NCI-H1694 (cell line): Measurements from ENCODE around the gene DLG1.
A peak's percentile ranks its signal among the peaks of the same experiment; 100 is the strongest.
"Not testable (repeated sequence)": the region's sequence is repeated elsewhere in the genome, so short reads cannot be mapped to it uniquely, and the experiment has no call there.

Source experiments
- DNase-seq: peaks from one replicate; lab custom pipeline; 2025; lab: John Stamatoyannopoulos, UW

The DLG1 gene

DNA sequence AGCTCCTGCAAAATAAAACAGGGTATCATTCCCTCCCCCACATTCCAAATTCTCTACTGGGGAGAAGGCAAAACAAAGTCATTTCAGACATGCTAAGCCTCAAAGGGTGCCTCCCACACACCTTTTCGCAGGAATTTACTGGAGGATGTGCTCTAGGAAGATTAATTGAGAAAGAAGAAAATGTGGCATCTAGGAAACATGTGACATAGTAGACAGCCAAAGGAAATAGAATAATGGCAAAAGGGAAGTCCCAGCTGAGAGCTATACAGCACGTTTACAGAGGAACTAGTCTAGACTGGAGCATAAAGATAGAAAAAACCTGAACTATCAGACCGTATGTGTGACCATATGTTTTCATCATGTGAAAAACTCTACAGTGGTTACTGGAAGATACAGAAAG, 210.0 kb downstream of the DLG1 start:
- no peak for DNase-seq

DNA sequence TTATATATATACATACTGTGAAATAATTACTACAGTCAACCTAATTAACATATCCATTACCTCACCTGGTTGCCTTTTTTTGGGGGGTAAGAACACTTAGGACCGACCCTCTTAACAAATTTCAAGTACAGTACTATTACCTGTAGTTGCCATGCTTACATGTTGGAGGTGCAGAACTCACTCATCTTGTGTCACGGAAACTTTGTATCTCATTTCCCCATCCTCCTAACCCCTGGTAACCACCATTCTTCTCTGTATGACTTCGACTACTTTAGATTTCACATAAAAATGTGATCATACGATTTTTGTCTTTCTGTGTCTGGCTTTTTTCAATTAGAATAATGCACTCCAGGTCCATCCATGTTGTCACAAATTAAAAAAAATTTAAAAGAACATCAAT, 213.3 kb downstream of the DLG1 start:
- no peak for DNase-seq

DNA sequence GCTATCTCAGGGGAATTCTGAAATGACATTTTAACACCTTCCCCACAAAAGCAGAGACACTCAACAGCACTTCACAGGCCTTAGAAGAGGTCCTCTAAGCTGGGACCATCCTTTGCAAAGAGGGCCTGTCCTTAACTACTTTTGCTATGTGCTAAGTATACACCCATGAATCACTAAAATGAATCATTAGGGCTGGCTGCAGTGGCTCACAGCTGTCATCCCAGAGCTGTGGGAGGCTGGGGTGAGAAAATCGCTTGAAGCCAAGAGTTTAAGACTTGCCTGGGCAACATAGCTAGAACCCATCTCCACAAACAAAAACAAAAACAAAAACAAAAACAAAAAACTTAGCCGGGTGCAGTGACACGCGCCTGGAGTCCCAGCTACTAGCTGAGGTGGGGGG, 214.9 kb downstream of the DLG1 start:
- DNase-seq, result no peak

DNA sequence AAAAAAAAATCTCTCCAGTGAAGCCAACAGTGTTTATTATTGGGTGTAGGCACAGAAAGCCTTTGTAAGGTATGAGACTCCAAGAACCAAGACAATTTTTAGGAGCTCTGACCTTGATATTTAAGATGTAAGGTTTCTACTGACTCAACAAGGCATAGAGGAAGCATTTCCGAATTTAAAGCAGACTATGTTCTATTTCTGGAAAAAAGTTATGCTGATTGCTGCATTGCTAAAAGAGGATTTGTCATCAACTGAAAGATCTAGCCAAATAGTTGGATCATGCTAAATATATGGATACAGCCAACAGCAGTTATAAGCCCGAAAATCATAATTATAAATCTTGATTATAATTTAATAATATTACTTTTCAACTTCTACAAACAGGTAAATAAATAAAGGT, 215.5 kb downstream of the DLG1 start:
- no peak for DNase-seq

DNA sequence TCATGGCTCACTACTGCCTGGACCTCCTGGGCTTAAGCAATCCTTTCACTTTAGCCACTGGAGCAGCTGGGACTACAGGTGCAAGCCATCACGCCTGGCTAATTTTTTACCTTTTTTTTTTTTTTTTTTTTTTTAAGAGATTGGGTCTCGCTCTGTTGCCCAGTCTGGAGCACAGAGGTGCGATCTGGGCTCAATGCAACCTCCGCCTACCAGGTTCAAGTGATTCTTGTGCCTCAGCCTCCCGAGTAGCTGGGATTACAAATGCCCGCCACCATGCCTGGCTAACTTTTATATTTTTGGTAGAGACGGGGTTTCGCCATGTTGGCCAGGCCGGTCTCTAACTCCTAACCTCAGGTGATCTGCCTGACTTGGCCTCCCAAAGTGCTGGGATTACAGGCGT, 218.1 kb downstream of the DLG1 start:
- no peak for DNase-seq

DNA sequence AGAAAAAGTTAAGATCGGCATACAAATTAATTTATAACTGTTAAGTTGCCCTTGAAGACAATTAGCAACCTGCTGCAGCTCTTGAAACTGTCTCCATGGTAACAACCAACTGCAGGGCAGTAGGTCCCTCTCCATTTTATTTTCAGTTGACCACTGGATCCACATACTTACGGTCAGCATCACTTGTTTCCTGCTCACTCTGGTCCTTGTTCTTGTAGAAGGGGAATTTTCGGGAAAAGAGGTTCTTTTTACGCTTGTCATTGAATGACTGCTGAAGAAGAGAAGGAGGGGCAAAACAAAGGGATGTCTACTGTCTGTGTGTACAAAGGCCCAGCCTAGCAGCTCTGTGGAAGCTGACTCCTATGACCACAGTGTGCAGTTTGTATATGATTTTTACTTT, 222.0 kb downstream of the DLG1 start:
- DNase-seq, result no peak

DNA sequence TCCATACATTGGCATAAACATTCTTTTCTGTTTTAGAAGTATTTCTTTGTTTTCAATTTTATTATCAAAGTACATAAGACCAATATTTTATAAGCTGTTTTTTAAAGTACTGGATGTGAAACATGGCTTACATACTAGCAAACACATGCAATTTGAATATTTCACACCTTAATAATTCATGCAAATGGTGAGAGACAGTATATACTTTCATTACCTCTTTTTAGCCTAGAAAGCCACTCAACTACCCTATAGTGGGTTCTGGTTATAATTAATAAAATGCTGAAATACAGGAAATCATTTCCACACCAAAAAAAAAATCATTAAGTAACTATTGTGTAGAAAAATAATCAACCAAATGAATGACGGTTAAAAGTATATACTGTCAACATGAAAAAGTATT, 230.3 kb downstream of the DLG1 start:
- no peak for DNase-seq

DNA sequence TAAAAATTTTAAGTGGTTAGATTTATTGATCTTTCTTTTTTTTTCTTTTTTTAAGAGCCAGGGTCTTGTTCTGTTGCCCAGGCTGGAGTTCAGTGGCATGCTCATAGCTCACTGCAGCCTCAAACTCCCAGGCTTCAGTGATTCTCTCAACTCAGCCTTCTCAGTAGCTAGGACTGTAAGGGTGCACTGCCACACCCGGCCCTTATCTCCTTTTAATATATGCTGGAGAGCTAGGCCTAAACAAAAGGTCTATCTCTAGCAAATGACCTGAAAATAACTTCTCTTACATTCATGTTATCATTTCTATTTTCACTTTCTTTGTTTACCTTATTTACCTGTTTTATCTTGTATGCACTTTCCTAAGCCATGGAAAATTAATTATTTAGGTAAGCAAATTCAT, 233.6 kb downstream of the DLG1 start:
- no peak for DNase-seq

DNA sequence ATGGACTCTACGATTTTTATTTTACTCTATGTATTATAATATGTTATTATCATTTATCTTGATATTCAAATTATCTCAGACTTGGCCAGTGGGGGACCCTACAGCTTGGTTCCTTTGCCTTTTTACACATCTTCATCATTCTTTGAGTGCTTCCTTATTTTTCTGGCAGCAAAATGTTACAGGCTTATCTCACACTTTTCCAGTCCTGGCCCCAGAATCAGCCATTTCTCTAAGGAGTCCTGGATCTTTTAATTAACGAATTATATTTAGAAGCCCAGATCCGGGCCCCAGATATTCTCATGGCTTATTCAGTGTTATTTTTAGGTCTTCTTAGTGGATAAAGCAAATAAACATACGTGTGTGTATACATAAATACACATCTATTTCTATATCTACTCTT, 236.0 kb downstream of the DLG1 start:
- DNase-seq, result no peak

DNA sequence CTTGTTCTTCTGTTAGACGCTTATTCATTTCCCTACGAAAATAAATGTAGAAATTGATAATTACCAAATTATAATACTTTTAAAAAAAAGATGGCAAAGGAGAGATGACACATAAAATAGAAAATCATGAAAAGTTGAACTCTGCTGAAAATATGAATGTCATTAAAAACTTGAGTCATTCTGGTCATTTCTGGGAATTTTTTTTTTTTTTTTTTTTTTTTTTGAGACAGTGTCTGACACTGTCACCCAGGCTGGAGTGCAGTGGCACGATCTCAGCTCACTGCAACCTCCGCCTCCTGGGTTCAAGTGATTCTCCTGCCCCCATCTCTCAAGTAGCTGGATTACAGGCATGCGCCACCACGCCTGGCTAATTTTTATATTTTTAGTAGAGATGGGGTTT, 246.8 kb downstream of the DLG1 start:
- not testable (repeated sequence) for DNase-seq

DNA sequence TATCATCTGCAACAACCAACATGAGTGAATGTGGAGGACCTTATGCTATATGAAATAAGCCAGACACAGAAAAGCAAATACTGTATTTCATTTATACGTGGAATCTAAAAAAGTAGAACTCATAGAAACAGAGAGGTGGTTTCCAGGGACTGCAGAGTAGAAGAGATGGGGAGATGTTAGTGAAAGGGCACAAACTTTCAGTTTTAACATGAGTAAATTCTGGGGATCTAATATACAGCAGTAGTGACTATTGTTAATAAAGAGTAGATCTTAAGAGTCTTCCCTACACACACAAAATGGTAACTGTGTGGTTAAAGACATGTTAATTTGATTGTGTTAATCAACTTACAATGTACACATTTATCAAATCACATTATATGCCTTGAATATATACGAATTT, 247.9 kb downstream of the DLG1 start:
- DNase-seq, result no peak

DNA sequence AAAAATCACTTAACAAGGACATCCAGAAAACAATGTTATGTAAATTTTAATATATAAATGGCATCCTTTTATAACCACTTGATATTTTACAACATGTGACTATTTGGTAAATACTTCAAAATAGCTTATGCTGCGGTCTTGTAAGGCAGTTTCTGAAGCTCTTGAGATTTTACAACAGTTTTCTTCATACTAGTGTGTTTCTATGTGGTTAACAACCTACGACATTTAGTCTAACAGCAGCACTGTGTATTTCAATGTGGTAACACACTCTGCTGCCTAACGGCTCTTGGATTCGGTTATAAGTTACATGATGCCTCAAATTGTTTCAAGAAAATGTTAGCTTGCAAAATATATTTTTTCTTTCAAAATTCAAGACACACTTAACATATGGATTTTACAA, 255.9 kb downstream of the DLG1 start:
- no peak for DNase-seq

DNA sequence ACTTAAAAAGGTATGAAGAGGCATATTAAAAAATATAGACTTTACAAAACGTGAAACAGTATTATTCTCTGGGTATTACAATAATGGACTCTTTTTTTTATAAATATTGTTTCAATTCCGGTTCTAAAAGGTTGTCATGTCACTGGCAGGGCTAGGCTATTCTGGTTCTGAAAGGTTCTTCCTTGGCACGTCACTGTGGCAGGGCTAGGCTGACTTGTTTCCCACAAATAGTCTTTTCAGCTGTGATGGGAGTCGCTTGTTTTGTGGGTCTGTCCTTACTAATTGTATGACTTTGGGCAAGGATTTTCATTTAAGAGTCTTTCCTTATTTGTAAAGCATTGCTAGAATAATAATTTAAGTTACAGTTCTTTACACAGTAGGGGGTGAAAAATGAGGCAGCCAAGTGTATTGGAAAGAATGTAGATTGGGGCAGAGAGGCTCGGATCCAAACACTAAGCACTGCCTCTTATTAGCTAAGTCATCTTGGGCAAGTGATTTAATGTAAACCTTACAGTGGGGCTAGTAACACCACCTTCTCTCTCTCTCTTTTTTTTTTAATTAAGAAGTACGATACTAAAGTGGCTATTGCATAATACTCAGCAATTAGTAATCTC, 256.4 kb downstream of the DLG1 start:
- DNase-seq, result no peak

DNA sequence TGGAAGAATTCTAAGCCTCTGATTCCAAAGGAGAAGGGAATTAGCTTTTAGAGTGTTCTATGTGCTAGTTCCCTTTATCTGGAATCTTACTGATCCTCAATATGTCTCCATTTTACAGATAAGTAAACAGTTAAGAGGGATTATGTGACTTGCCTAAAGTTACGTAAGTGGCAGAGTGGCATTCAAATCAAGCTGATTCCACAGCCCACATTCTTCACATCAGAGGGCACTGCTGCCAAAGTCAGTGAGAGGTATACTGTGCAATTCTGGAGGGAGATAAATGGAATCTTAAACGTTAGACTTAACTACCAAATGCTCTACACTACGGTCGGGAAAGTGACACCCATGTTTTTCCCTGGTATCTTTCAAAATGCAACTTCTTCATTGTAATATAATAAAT, 257.8 kb downstream of the DLG1 start:
- no peak for DNase-seq

DNA sequence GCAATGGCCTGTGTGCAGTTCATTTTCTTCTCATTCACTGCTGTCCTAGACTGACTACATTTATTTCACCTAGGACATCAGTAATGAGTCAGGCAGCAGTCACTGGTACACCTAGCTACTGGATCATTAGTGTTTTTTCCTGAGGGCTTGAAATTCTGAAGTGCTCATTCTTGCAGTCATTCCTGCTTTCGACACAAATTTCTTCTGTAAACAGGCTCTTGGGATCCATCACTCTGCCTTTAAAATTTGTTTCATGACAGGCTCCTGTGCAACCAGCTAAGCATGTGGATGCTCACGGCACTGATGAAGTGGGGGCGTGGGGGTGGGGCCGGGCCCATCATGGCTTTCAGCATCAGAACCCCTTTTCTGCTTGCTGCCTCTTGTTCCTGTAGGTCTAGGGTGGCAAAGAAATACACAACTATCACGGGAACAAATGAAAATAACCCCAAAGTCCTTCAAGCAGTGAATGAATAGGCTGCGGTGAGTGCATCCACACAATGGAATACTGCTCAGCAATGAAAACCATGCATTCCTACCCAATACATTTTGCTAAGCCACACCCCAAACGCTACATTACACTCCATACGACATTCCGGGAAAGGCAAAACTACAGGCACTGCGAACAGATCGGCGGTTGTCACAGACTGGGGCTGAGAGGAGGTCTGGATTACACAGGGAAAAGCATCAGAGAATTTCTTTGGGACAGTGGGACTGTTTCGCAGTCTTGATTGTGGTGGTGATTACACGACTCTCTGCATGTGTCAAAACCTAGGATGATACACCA, 259.5 kb downstream of the DLG1 start:
- DNase-seq, result no peak

DNA sequence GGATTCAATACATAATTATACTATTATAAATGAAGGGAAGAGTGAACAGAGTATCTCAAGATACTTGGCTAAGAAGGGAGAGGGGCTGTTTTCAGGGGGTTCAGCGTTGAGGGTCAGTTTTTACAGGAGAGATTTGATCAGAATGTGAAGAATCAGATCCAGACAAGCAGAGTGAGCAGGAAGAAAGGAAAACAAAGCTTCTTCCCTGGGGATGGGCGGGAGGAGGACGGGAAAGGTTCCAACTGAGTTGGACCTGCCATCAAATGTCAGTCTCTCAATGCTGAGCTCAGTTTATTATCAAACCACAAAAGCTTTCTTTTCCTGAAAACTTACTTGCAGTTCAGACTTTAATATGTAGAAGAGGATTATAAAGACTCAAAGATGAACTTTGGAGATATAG, 262.8 kb downstream of the DLG1 start:
- no peak for DNase-seq

DNA sequence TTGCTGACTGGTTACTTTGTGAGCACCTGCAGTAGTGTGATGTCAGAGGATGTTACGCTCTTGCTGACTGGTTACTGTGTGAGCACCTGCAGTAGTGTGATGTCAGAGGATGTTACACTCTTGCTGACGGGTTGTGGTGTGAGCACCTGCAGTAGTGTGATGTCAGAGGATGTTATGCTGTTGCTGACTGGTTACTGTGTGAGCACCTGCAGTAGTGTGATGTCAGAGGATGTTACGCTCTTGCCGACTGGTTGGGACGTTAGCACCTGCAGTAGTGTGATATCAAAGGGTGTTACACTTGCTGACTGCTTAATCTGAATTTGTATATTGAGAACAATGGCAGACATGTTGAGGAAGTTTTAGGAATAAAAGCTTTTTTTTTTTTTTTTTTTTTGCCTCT, 263.6 kb downstream of the DLG1 start:
- DNase-seq, result not testable (repeated sequence)

DNA sequence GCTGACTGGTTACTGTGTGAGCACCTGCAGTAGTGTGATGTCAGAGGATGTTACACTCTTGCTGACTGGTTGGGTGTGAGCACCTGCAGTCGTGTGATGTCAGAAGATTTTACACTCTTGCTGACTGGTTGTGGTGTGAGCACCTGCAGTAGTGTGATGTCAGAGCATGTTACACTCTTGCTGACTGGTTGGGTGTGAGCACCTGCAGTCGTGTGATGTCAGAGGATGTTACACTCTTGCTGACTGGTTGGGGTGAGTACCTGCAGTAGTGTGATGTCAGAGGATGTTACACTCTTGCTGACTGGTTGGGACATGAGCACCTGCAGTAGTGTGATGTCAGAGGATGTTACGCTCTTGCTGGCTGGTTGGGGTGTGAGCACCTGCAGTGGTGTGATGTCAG, 264.6 kb downstream of the DLG1 start:
- DNase-seq, result not testable (repeated sequence)

DNA sequence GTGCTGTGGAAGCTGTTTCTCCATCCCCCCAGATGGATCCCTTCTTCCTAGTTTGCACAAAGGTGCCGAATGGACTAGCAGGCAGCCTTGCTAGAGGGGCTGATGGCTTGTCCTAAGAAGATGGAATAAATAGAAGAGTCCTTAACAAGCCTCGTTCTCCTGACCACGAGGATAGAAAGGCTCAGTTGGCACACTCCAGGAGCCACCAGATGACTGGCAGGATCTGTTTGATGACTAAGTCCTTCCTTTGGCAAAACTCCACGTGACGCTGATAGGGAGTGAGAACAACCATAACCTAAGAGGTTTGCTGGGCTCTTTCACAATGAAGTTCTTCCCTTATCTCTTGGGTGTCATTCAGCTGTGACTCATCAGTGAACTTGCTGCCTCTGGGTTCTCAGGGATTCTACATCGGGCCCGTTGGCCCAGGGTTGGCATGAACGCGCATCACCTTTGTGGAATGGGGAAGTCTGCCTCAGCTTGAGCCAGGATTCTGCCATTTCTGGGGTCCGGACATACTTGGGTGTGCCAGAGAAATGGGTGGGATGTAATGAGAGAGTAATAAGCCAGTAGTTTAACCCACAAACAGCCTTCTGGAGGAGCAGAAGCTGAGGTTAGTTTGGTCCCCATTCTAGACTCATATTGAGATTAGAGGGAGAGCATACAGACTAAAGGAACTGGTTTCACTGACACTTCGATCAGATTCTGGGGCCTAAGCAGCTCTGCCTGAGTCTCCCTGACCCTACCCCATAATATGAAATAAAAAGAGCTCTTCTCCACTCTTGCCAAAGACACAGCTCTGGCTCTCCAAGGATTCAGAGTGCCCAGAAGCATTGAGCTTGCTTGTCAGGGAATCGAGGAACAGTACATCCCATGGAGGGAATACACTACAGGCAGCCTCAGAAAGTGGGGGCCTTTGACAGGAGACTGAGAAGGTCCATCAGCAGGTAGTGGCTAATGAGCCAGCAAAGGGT, 266.8 kb downstream of the DLG1 start:
- DNase-seq, result no peak

DNA sequence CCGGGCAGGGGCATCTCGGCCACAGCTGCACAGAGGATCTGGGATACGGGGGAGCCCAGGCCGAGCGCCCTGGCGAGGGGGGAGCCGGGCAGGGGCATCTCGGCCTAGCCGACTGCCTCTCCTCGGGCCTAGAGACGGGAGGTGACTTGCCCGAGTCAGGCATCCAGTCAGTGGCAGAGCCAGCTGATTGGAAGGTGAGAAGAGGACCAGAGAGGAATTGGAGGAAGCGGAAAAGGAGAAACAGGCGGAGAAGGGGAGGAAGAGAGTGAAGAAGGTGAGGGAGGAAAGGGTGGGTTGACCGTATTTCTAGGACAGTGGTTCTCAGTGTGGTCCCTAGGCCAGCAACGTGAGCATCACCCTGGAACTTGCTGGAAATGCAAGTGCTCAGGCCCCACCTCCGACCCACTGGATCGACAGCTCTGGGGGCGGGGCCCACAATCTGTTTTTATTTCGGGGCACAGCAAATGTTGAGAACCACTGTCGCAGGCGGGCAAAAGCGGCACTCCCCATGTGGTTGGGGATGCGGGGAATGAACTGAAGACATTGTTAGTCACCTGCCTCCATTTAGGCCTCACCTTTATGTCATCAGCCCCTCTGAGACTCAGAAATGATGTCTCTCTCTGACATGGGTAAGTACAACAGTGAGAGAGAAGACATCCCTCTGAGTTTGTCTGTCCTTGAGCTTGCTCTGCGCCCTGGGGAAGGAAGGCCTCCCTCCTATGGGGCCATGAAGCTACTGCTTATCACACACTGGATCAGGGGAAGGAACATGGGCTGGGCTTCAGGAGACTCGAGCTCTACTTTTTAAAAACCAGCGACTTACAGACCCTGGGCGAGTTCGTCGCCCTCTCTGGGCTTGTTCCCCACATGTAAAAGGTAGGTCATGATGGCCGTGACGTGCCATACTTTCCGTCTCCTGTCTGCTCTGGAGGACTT, 267.8 kb downstream of the DLG1 start:
- DNase-seq, result no peak

DNA sequence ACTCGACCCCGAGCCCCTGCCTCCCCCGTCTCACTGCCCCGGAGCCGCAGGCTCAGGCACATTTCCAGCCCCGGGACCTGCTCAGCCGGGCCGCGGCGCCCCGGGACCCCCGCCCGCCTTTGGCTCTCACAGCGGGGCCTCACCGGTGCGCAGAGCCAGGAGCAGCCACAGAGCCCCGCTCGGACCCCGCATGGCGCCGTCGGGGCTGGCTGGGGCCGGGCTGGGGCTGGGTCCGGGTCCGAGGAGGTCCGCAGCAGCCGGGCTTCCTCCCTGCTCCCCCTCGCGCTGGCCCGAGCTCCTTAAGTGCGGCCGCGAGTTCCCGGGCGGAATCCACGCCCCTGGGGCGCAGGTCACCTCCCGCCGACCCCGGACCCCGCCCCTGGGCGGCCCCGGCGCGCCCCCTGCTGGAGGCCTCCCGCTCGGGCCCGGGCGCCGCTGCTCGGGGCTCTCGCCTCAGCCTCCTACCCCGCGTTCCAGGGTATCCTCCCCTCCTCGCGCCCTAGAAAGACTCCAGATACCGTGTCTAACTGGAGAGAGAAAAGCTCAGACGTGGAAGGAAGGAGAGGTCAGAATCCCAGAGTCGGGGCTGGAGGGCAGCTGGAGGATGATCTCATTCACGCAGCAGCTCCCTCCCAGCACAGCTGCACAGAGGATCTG, 268.8 kb downstream of the DLG1 start, which contains the start of gene MELTF:
Gene MELTF, minus strand, starts transcription at position 307 of the 657 bp plus-strand sequence. Its CDS starts 115 bp downstream, at position 192.
- peak; percentile 28 for DNase-seq
